MCF 10A (cell line): ENCODE results near the gene COL25A1. TPM values are rescaled to one million over a fixed set of nuclear protein-coding genes. Genes with fewer than 3 reads are reported as not detected.
A peak's percentile ranks its signal among the peaks of the same experiment; 100 is the strongest.

Source experiments
- BruUV-seq: library from RNA; stranded (reverse); fragments of 400-500 nt; replicated peaks from 2 replicates; lab custom pipeline; 2021; lab: Mats Ljungman, UMichigan
- CTCF ChIA-PET: fragments of 300-600 bp; sonication (Branson Sonifier 250); formaldehyde crosslinking; extraction: SDS; loops from one replicate; lab custom pipeline; 2021; ENCODE audit warnings: antibody characterized with exemption, inconsistent platforms; lab: Yijun Ruan, JAX
- POLR2A ChIA-PET: fragments of 300-600, 350-650 bp; sonication (Branson Sonifier 250); formaldehyde crosslinking; extraction: SDS; loops from one replicate; lab custom pipeline; 2020; ENCODE audit warnings: antibody characterized with exemption, inconsistent platforms; lab: Yijun Ruan, JAX
- DNase-seq: peaks from one replicate; pipeline ENCODE4 v3.0.0-alpha.2; 2018; ENCODE audit not compliant: unreplicated experiment
- H3K27ac Mint-ChIP-seq: one replicate; pipeline ENCODE4 v1.8.0; 2022; ENCODE audit warnings: mild to moderate bottlenecking, low read depth, mixed read lengths; ENCODE audit not compliant: unreplicated experiment
- H3K27me3 Mint-ChIP-seq: one replicate; pipeline ENCODE4 v1.8.0; 2022; ENCODE audit warnings: mixed read lengths; ENCODE audit not compliant: insufficient read depth, unreplicated experiment
- H3K36me3 Mint-ChIP-seq: one replicate; pipeline ENCODE4 v1.8.0; 2022; ENCODE audit warnings: mild to moderate bottlenecking, moderate library complexity, mixed read lengths; ENCODE audit not compliant: insufficient read depth, unreplicated experiment
- H3K4me1 Mint-ChIP-seq: one replicate; pipeline ENCODE4 v1.8.0; 2022; ENCODE audit warnings: mixed read lengths; ENCODE audit not compliant: insufficient read depth, unreplicated experiment
- H3K4me3 Mint-ChIP-seq: one replicate; pipeline ENCODE4 v1.8.0; 2022; ENCODE audit warnings: mild to moderate bottlenecking, moderate library complexity, mixed read lengths; ENCODE audit not compliant: unreplicated experiment
- H3K9me3 Mint-ChIP-seq: one replicate; pipeline ENCODE4 v1.8.0; 2022; ENCODE audit warnings: mixed read lengths; ENCODE audit not compliant: unreplicated experiment
- CTCF ChIP-seq: fragments of 200-600 bp; IDR thresholded peaks from one replicate; pipeline ENCODE4 v1.8.0; 2022; ENCODE audit warnings: antibody characterized with exemption, mild to moderate bottlenecking; ENCODE audit not compliant: unreplicated experiment
- intact Hi-C: fragments of 100-400 bp; cut with micrococcal nuclease; formaldehyde crosslinking; loops from 2 replicates; pipeline ENCODE4 v1.14.1; 2022
- total RNA-seq: library from RNA; stranded (reverse); gene quantifications from 2 replicates; pipeline ENCODE4 v1.2.3, GENCODE V29; 2022

The COL25A1 gene
- total RNA-seq, 1 experiment from 2014 or later = not detected

- TF ChIP-seq CTCF = no peak
- Mint-ChIP-seq H3K27me3 (no peaks in the 10 kb centered on the region), H3K4me1 (peaks cover 14% of the 10 kb centered on the region), H3K4me3 (no peak overlapping the region), H3K27ac (no peak overlapping the region), H3K9me3 (peaks cover 14% of the 10 kb centered on the region), H3K36me3 (no peaks in the 10 kb centered on the region)
- ChIA-PET POLR2A (no interaction called here), CTCF (no interaction called here)
- intact Hi-C loops = no loop called here
- no peak for DNase-seq
- BruUV-seq = no TSS peak
Measured at GRCh38 chr4:109043286-109043685, 259.2 kb downstream of the COL25A1 start.

GRCh38 chr4:109041463-109042360 lies 260.7 kb downstream of the COL25A1 start:
- H3K4me1 Mint-ChIP-seq = peaks cover 9% of the 10 kb centered on the region
- no peak for TF ChIP-seq CTCF
- no peaks in the 10 kb centered on the region for H3K36me3 Mint-ChIP-seq
- H3K4me3 Mint-ChIP-seq = no peak overlapping the region
- ChIA-PET CTCF (no interaction called here), POLR2A (no interaction called here)
- H3K27ac Mint-ChIP-seq = peak overlapping the region; percentile 70
- no peak for DNase-seq
- H3K27me3 Mint-ChIP-seq = no peaks in the 10 kb centered on the region
- intact Hi-C loops = no loop called here
- BruUV-seq = no TSS peak
- peaks cover 14% of the 10 kb centered on the region for H3K9me3 Mint-ChIP-seq

GRCh38 chr4:109040441-109040840 lies 262.0 kb downstream of the COL25A1 start:
- intact Hi-C loops = no loop called here
- Mint-ChIP-seq H3K4me1 (peaks cover 7% of the 10 kb centered on the region), H3K36me3 (no peaks in the 10 kb centered on the region), H3K9me3 (peaks cover 14% of the 10 kb centered on the region), H3K4me3 (no peak overlapping the region), H3K27ac (no peak overlapping the region), H3K27me3 (no peaks in the 10 kb centered on the region)
- BruUV-seq = no TSS peak
- TF ChIP-seq CTCF = no peak
- POLR2A ChIA-PET = no interaction called here
- peak; percentile 1 for DNase-seq
- CTCF ChIA-PET = no interaction called here

- H3K9me3 Mint-ChIP-seq = peaks cover 7% of the 10 kb centered on the region
- no peaks in the 10 kb centered on the region for H3K27me3 Mint-ChIP-seq
- ChIA-PET CTCF (no interaction called here), POLR2A (no interaction called here)
- intact Hi-C loops = no loop called here
- no peak for TF ChIP-seq CTCF
- DNase-seq = no peak
- no peak overlapping the region for H3K27ac Mint-ChIP-seq
- no TSS peak for BruUV-seq
- no peak overlapping the region for H3K4me3 Mint-ChIP-seq
- H3K36me3 Mint-ChIP-seq = no peaks in the 10 kb centered on the region
- H3K4me1 Mint-ChIP-seq = peaks cover 7% of the 10 kb centered on the region
Measured at GRCh38 chr4:109037026-109037425, 265.4 kb downstream of the COL25A1 start.
